ENCODE measurements around the gene SUN2. TPM values are rescaled to one million over a fixed set of nuclear protein-coding genes. Genes with fewer than 3 reads are reported as not detected.

Gene SUN2
- total and polyA plus RNA-seq, 9 of the 15 experiments (the other 6 are each of a cell fraction or from before 2014, with no cell fraction given) = 0.11 to 42.6 (median 16.7) TPM

DNA sequence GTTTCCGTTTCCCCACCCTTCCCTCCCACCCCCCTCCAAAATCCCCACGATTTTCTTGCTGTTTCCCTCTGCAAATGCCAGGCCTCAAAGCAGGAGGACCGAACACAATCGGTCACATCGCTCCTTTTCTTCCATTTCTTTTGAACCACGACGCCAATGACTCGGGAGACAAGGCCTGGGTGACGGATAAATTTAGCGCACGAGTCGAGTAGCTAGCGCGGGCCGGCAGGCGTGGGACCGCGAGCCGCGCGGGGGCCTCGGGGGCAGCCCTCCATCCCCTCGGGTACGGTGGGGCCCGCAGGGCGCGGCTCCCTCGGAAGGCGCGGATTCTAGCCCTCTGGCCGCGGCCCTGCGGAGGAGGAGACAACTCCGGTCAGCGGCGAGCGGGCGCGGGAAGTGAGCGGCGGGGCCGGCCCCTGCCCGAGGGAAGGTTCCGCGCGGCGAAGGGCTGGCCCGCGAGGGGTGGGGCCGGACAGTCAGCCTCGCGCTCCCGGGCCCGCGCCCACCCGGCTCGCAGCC, 55.5 kb downstream of the SUN2 start (continued):
- TF ChIP-seq MAZ (CRISPR knock-in tag; conservative IDR thresholded peaks at IDR 0.05 in 1 of 2, IDR thresholded peaks at IDR 0.05 in 1 of 2) (no peak), PCBP1 (IDR thresholded peaks at IDR 0.05; ENCODE audit: low read depth, low read length, poor library complexity, severe bottlenecking) (no peak), E2F3 (CRISPR knock-in tag; IDR thresholded peaks at IDR 0.05) (no peak), ZNF76 (CRISPR knock-in tag; IDR thresholded peaks at IDR 0.05; ENCODE audit: borderline replicate concordance) (no peak), HDAC1 (IDR thresholded peaks at IDR 0.05) (no peak), POLR2G (IDR thresholded peaks at IDR 0.05; ENCODE audit: low read depth, low read length) (no peak), ATF1 (CRISPR knock-in tag; IDR thresholded peaks at IDR 0.05) (no peak), ATF1 (tag; IDR thresholded peaks at IDR 0.05) (no peak)
- TF ChIP-seq, protein P1, sequence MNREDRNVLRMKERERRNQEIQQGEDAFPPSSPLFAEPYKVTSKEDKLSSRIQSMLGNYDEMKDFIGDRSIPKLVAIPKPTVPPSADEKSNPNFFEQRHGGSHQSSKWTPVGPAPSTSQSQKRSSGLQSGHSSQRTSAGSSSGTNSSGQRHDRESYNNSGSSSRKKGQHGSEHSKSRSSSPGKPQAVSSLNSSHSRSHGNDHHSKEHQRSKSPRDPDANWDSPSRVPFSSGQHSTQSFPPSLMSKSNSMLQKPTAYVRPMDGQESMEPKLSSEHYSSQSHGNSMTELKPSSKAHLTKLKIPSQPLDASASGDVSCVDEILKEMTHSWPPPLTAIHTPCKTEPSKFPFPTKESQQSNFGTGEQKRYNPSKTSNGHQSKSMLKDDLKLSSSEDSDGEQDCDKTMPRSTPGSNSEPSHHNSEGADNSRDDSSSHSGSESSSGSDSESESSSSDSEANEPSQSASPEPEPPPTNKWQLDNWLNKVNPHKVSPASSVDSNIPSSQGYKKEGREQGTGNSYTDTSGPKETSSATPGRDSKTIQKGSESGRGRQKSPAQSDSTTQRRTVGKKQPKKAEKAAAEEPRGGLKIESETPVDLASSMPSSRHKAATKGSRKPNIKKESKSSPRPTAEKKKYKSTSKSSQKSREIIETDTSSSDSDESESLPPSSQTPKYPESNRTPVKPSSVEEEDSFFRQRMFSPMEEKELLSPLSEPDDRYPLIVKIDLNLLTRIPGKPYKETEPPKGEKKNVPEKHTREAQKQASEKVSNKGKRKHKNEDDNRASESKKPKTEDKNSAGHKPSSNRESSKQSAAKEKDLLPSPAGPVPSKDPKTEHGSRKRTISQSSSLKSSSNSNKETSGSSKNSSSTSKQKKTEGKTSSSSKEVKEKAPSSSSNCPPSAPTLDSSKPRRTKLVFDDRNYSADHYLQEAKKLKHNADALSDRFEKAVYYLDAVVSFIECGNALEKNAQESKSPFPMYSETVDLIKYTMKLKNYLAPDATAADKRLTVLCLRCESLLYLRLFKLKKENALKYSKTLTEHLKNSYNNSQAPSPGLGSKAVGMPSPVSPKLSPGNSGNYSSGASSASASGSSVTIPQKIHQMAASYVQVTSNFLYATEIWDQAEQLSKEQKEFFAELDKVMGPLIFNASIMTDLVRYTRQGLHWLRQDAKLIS (CRISPR knock-in tag; IDR thresholded peaks at IDR 0.05) = peak; percentile 57; the same call in 1 of the 2 replicates
- TF ChIP-seq, protein P2, sequence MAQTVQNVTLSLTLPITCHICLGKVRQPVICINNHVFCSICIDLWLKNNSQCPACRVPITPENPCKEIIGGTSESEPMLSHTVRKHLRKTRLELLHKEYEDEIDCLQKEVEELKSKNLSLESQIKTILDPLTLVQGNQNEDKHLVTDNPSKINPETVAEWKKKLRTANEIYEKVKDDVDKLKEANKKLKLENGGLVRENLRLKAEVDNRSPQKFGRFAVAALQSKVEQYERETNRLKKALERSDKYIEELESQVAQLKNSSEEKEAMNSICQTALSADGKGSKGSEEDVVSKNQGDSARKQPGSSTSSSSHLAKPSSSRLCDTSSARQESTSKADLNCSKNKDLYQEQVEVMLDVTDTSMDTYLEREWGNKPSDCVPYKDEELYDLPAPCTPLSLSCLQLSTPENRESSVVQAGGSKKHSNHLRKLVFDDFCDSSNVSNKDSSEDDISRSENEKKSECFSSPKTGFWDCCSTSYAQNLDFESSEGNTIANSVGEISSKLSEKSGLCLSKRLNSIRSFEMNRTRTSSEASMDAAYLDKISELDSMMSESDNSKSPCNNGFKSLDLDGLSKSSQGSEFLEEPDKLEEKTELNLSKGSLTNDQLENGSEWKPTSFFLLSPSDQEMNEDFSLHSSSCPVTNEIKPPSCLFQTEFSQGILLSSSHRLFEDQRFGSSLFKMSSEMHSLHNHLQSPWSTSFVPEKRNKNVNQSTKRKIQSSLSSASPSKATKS (CRISPR knock-in tag; IDR thresholded peaks at IDR 0.05) = no peak
- TF ChIP-seq, protein P3, sequence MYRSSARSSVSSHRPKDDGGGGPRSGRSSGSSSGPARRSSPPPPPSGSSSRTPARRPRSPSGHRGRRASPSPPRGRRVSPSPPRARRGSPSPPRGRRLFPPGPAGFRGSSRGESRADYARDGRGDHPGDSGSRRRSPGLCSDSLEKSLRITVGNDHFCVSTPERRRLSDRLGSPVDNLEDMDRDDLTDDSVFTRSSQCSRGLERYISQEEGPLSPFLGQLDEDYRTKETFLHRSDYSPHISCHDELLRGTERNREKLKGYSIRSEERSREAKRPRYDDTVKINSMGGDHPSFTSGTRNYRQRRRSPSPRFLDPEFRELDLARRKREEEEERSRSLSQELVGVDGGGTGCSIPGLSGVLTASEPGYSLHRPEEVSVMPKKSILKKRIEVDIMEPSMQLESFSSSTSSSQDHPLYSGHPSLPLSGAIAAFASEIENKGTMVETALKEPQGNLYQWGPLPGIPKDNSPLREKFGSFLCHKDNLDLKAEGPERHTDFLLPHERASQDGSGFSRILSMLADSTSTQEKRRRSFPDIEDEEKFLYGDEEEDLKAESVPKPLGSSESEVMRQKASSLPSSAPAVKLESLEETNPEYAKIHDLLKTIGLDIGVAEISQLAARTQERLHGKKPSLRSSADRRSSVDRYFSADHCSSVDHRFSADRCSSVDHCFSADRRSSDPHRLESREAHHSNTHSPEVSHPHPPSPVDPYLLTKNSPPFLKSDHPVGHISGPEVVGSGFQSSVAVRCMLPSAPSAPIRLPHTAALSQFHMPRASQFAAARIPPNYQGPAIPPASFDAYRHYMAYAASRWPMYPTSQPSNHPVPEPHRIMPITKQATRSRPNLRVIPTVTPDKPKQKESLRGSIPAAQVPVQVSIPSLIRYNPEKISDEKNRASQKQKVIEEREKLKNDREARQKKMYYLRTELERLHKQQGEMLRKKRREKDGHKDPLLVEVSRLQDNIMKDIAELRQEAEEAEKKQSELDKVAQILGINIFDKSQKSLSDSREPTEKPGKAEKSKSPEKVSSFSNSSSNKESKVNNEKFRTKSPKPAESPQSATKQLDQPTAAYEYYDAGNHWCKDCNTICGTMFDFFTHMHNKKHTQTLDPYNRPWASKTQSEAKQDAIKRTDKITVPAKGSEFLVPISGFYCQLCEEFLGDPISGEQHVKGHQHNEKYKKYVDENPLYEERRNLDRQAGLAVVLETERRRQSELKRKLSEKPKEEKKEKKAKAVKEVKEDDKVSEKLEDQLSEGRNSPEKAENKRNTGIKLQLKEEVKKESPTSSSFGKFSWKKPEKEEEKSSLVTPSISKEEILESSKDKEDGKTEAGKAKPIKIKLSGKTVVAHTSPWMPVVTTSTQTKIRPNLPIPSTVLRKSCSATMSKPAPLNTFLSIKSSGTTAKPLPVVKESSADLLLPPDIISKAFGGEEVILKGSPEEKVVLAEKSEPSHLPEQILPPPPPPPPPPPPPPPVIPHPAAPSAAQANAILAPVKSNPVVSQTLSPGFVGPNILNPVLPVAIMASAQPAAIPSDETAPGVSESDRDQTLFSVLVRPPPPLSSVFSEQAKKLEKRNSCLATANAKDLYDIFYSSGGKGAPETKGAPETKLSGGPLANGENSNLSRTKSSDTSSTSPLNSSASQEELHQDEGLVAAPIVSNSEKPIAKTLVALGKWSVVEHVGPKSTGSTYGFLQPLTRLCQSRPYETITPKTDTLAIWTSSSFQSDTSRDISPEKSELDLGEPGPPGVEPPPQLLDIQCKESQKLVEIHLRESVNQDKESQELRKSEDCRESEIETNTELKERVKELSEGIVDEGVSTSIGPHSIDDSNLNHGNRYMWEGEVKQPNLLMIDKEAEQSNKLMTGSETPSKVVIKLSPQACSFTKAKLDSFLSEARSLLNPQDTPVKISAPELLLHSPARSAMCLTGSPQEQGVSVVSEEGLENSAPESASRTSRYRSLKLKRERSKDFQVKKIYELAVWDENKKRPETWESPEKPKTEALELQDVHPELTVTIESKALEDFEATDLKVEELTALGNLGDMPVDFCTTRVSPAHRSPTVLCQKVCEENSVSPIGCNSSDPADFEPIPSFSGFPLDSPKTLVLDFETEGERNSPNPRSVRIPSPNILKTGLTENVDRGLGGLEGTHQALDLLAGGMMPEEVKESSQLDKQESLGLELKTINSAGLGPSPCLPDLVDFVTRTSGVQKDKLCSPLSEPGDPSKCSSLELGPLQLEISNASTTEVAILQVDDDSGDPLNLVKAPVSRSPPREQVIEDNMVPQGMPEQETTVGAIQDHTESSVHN (IDR thresholded peaks at IDR 0.05; ENCODE audit: borderline replicate concordance in 1 of 2, low read depth in 1 of 2) = no peak
